ENCODE results near the gene PDGFB. TPM values are rescaled to one million over a fixed set of nuclear protein-coding genes. Genes with fewer than 3 reads are reported as not detected.

Gene PDGFB
- total and polyA plus RNA-seq, 2 experiments from 2014 or later, result 2.5 to 4.3 TPM

GRCh38 chr22:39287076-39287725, 42.4 kb upstream of the PDGFB start:
- H3K79me2 ChIP-seq, result no peaks in the 10 kb centered on the region
- no peaks in the 10 kb centered on the region for H4K20me1 ChIP-seq (ENCODE audit: insufficient read depth, poor library complexity, severe bottlenecking)
- no peak overlapping the region for H3K4me2 ChIP-seq
- no peak overlapping the region for H2AFZ ChIP-seq
- H3K9me2 ChIP-seq (replicated peaks; ENCODE audit: insufficient read depth), result no peaks in the 10 kb centered on the region
- WGBS (ENCODE audit: low lambda C conversion rate, missing lambda C conversion rate), result 56% methylated on average over 8 of the region's 8 CpGs
- no peak overlapping the region for H3K4me3 ChIP-seq
- DNase-seq (ENCODE audit: low spot score), result no peak
- H3K27ac ChIP-seq, result no peak overlapping the region
- TF ChIP-seq EZH2phosphoT487 (IDR thresholded peaks at IDR 0.05; ENCODE audit: low read depth, severe bottlenecking, unreplicated experiment) (no peak), CTCF (IDR thresholded peaks at IDR 0.05; ENCODE audit: poor library complexity) (no peak), EZH2 (IDR thresholded peaks at IDR 0.05; ENCODE audit: borderline replicate concordance) (no peak)
- H3K4me1 ChIP-seq (ENCODE audit: insufficient read depth), result peaks cover 13% of the 10 kb centered on the region
- no peaks in the 10 kb centered on the region for H3K27me3 ChIP-seq
- no peaks in the 10 kb centered on the region for H3K36me3 ChIP-seq (replicated peaks; ENCODE audit: insufficient read depth, low read depth)
- H3K9me3 ChIP-seq (ENCODE audit: low read depth), result no peaks in the 10 kb centered on the region

GRCh38 chr22:39284983-39285382, 40.2 kb upstream of the PDGFB start:
- no peaks in the 10 kb centered on the region for H3K79me2 ChIP-seq
- no peaks in the 10 kb centered on the region for H4K20me1 ChIP-seq (ENCODE audit: insufficient read depth, poor library complexity, severe bottlenecking)
- TF ChIP-seq CTCF (IDR thresholded peaks at IDR 0.05; ENCODE audit: poor library complexity) (no peak), EZH2 (IDR thresholded peaks at IDR 0.05; ENCODE audit: borderline replicate concordance) (no peak), EZH2phosphoT487 (IDR thresholded peaks at IDR 0.05; ENCODE audit: low read depth, severe bottlenecking, unreplicated experiment) (no peak)
- no peak overlapping the region for H3K27ac ChIP-seq
- no peaks in the 10 kb centered on the region for H3K9me3 ChIP-seq (ENCODE audit: low read depth)
- no peaks in the 10 kb centered on the region for H3K4me1 ChIP-seq (ENCODE audit: insufficient read depth)
- H3K36me3 ChIP-seq (replicated peaks; ENCODE audit: insufficient read depth, low read depth), result no peaks in the 10 kb centered on the region
- H3K4me2 ChIP-seq, result no peak overlapping the region
- H3K4me3 ChIP-seq, result no peak overlapping the region
- H3K9me2 ChIP-seq (replicated peaks; ENCODE audit: insufficient read depth), result no peaks in the 10 kb centered on the region
- WGBS (ENCODE audit: low lambda C conversion rate, missing lambda C conversion rate), result 96% methylated on average over 3 of the region's 3 CpGs
- no peaks in the 10 kb centered on the region for H3K27me3 ChIP-seq
- no peak overlapping the region for H2AFZ ChIP-seq
- no peak for DNase-seq (ENCODE audit: low spot score)

- WGBS (ENCODE audit: low lambda C conversion rate, missing lambda C conversion rate), result 87% methylated on average over 19 of the region's 19 CpGs
- Histone ChIP-seq H2AFZ (no peak overlapping the region), H3K9me2 (replicated peaks; ENCODE audit: insufficient read depth) (no peaks in the 10 kb centered on the region), H3K4me3 (no peak overlapping the region), H3K27me3 (no peaks in the 10 kb centered on the region), H3K36me3 (replicated peaks; ENCODE audit: insufficient read depth, low read depth) (no peaks in the 10 kb centered on the region), H3K4me1 (ENCODE audit: insufficient read depth) (no peaks in the 10 kb centered on the region), H3K9me3 (ENCODE audit: low read depth) (no peaks in the 10 kb centered on the region), H3K79me2 (no peaks in the 10 kb centered on the region), H3K27ac (no peak overlapping the region), H3K4me2 (no peak overlapping the region), H4K20me1 (ENCODE audit: insufficient read depth, poor library complexity, severe bottlenecking) (no peaks in the 10 kb centered on the region)
- DNase-seq (ENCODE audit: low spot score), result no peak
- TF ChIP-seq EZH2phosphoT487 (IDR thresholded peaks at IDR 0.05; ENCODE audit: low read depth, severe bottlenecking, unreplicated experiment) (no peak), CTCF (IDR thresholded peaks at IDR 0.05; ENCODE audit: poor library complexity) (no peak), EZH2 (IDR thresholded peaks at IDR 0.05; ENCODE audit: borderline replicate concordance) (no peak)
These were observed 39.6 kb upstream of the PDGFB start for GRCh38 chr22:39284142-39284980.

Measured in hepatocyte (in vitro differentiated cells).